RWPE2 (cell line): ENCODE data around the gene ZNHIT6.

Experiments used
- ATAC-seq: fragments of 200-7000 bp; cut with Tn5 transposase; 3 replicates; pipeline ENCODE4 v1.9.1; 2021; ENCODE audit warnings: low read depth
- DNase-seq: peaks from one replicate; pipeline ENCODE4 v3.0.0-alpha.2; 2020; ENCODE audit warnings: low spot score
- H3K27ac ChIP-seq: fragments of 450-650 bp; 2 replicates; pipeline ENCODE4 v1.5.1; 2017; ENCODE audit warnings: mild to moderate bottlenecking; ENCODE audit not compliant: poor library complexity, severe bottlenecking
- H3K27me3 ChIP-seq: fragments of 250-450 bp; sonication (Bioruptor Pico); 2 replicates; pipeline ENCODE4 v1.5.1; 2021; ENCODE audit warnings: mild to moderate bottlenecking, moderate library complexity; ENCODE audit not compliant: insufficient read depth, poor library complexity, severe bottlenecking
- H3K36me3 ChIP-seq: fragments of 250-450 bp; sonication (Bioruptor Pico); 2 replicates; pipeline ENCODE4 v1.5.1; 2020; ENCODE audit warnings: low read depth, mild to moderate bottlenecking, moderate library complexity
- H3K4me1 ChIP-seq: fragments of 250-450 bp; sonication (Bioruptor Pico); 2 replicates; pipeline ENCODE4 v1.5.1; 2021; ENCODE audit warnings: mild to moderate bottlenecking, moderate library complexity; ENCODE audit not compliant: insufficient read depth, poor library complexity, severe bottlenecking
- H3K4me3 ChIP-seq: fragments of 250-450 bp; sonication (Bioruptor Pico); 2 replicates; pipeline ENCODE4 v1.5.1; 2021; ENCODE audit warnings: mild to moderate bottlenecking, moderate library complexity; ENCODE audit not compliant: severe bottlenecking
- H3K9me3 ChIP-seq: fragments of 250-450 bp; sonication (Bioruptor Pico); 2 replicates; pipeline ENCODE4 v1.5.1; 2021; ENCODE audit warnings: mild to moderate bottlenecking, moderate library complexity; ENCODE audit not compliant: severe bottlenecking
- TF ChIP-seq, protein P1 (sequence below): fragments of 450-650 bp; IDR thresholded peaks from one replicate; pipeline ENCODE4 v1.5.1; 2017; ENCODE audit warnings: mild to moderate bottlenecking, moderate library complexity; ENCODE audit not compliant: poor library complexity, severe bottlenecking

Gene ZNHIT6

DNA sequence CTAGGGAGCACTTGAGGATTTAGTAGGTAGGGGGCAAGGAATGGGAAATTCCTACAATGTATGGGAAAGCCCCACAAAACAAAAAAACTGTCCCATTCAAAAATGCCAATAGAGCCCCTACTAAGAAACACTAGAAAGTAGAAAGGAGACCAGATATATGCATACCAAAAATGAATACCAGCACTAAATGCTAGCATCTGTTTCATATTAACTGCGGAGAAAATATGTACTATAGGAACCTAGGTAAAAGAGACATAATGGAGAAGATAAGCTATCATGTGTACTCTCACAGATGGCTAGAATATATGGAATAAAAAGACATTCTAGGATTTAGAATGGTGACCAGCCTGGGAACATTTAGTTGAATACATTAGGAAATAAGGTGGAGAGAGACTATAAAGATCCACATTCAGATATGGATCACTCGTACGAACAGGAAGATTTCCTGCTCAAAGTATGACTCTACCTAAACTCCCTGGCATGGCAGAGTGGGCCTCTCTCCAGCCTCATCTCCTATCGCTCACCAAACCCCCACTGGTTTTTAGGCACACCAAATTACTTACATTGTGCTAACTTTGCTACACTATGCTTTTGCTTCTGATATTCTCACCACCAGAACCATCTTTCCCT is 18.3 kb downstream of the ZNHIT6 start:
- no peak overlapping the region for H3K27ac ChIP-seq
- no peak overlapping the region for H3K4me3 ChIP-seq
- no peaks in the 10 kb centered on the region for H3K9me3 ChIP-seq
- H3K4me1 ChIP-seq = peaks cover 3% of the 10 kb centered on the region
- TF ChIP-seq, protein P1, sequence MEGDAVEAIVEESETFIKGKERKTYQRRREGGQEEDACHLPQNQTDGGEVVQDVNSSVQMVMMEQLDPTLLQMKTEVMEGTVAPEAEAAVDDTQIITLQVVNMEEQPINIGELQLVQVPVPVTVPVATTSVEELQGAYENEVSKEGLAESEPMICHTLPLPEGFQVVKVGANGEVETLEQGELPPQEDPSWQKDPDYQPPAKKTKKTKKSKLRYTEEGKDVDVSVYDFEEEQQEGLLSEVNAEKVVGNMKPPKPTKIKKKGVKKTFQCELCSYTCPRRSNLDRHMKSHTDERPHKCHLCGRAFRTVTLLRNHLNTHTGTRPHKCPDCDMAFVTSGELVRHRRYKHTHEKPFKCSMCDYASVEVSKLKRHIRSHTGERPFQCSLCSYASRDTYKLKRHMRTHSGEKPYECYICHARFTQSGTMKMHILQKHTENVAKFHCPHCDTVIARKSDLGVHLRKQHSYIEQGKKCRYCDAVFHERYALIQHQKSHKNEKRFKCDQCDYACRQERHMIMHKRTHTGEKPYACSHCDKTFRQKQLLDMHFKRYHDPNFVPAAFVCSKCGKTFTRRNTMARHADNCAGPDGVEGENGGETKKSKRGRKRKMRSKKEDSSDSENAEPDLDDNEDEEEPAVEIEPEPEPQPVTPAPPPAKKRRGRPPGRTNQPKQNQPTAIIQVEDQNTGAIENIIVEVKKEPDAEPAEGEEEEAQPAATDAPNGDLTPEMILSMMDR = no peak
- ATAC-seq = no peak
- no peak for DNase-seq
- H3K36me3 ChIP-seq = peaks cover 27% of the 10 kb centered on the region
- no peaks in the 10 kb centered on the region for H3K27me3 ChIP-seq

DNA sequence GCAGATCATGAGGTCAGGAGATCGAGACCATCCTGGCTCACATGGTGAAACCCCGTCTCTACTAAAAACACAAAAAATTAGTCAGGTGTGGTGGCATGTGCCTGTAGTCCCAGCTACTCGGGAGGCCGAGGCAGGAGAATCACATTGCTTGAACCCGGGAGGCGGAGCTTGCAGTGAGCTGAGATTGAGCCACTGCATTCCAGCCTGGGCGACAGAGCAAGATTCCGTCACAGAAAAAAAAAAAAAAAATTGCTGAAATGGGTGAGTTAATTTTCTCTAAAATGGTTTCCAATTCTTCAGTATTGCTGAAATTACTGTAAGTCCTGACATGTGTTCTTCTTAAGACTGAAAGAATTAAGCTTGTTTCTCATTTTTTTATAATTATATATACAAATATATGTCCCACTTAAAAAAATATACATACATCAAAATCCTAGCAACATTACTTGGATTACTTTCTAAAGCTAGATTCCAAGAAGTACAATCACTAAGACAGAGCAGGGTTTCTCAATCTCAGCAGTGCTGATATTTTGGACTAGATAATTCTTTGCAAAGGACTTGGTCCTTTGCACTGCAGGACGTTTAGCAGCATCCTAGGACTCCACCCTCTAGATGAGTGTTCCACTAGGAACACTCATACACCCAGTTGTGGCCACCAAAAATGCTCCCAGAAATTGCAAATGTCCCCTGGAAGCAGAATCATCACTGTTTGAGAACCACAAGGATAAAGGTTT is 24.8 kb downstream of the ZNHIT6 start:
- Histone ChIP-seq H3K4me1 (no peaks in the 10 kb centered on the region), H3K27ac (no peak overlapping the region), H3K36me3 (peaks cover 36% of the 10 kb centered on the region), H3K9me3 (no peaks in the 10 kb centered on the region), H3K27me3 (no peaks in the 10 kb centered on the region), H3K4me3 (no peak overlapping the region)
- DNase-seq (no peak), ATAC-seq (no peak)
- TF ChIP-seq, protein P1 = no peak

DNA sequence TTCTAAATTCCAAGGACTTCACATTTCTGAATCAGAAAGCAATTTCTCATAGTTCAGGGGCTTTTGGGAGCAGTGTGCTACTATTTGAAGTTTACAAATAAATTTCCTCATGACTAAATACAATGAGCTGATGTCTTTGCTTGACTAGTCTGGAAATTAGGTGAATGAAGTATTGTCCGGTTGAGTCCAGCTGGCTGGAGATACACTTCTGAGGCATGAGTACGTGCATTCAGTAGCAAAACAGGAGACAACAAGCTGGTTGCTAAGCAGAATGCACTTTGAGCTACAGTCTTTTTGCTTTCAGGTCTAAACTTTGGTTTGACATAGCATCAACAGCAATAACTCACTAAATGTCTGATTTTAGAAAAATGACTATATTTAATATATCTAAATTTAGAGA is 27.1 kb downstream of the ZNHIT6 start:
- H3K27ac ChIP-seq = no peak overlapping the region
- H3K9me3 ChIP-seq = no peaks in the 10 kb centered on the region
- DNase-seq (no peak), ATAC-seq (no peak)
- H3K4me3 ChIP-seq = no peak overlapping the region
- TF ChIP-seq, protein P1 = no peak
- H3K4me1 ChIP-seq = no peaks in the 10 kb centered on the region
- no peaks in the 10 kb centered on the region for H3K27me3 ChIP-seq
- H3K36me3 ChIP-seq = peaks cover 49% of the 10 kb centered on the region

DNA sequence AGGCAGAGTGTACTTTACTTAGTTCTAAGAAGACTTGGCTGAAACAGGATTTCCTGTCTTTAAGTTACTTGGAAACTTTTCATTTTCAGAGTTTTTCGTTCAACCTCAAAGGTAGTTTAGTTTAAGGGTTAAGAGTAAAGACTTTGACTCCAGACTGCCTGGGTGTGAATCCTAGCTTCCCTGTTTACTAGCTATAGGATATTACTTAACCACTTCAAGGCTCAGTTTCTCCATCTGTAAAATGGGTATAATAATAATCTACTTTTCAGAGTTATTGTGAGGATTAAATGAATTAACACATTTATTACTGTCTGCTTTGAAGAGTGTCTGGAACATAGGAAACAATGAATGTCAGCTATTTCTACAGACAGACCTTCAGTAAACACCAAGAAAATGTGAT is 30.0 kb downstream of the ZNHIT6 start:
- Histone ChIP-seq H3K36me3 (peaks cover 56% of the 10 kb centered on the region), H3K27ac (no peak overlapping the region), H3K27me3 (no peaks in the 10 kb centered on the region), H3K9me3 (no peaks in the 10 kb centered on the region), H3K4me3 (no peak overlapping the region), H3K4me1 (no peaks in the 10 kb centered on the region)
- no peak for DNase-seq
- ATAC-seq = no peak
- TF ChIP-seq, protein P1 = no peak

DNA sequence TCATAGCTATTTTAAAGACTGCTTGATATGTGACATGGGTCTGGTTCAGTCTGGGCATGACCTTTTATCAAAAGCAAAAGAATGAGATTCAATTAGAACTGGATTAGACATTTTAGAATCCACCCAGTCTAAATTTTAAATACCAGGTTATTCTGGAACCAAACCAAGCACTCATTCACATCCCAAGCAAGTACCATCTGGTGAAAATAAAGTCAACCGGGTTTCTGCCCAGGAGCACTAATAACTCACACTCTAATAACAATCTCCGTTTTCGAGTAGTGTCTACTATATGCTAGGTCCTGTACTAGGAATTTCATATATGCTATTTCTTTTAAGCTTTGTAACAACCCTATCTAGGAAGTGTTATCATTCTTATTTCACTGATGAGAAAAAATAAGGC is 30.6 kb downstream of the ZNHIT6 start:
- TF ChIP-seq, protein P1 = no peak
- Histone ChIP-seq H3K36me3 (peaks cover 56% of the 10 kb centered on the region), H3K27ac (no peak overlapping the region), H3K9me3 (no peaks in the 10 kb centered on the region), H3K4me1 (no peaks in the 10 kb centered on the region), H3K27me3 (no peaks in the 10 kb centered on the region), H3K4me3 (no peak overlapping the region)
- no peak for ATAC-seq
- DNase-seq = no peak
